ENCODE measurements around the gene SLC10A3. TPM values are rescaled to one million over a fixed set of nuclear protein-coding genes. Genes with fewer than 3 reads are reported as not detected.

SLC10A3 gene
- total RNA-seq, 1 donor from 2014 or later: 28.9 TPM

DNA sequence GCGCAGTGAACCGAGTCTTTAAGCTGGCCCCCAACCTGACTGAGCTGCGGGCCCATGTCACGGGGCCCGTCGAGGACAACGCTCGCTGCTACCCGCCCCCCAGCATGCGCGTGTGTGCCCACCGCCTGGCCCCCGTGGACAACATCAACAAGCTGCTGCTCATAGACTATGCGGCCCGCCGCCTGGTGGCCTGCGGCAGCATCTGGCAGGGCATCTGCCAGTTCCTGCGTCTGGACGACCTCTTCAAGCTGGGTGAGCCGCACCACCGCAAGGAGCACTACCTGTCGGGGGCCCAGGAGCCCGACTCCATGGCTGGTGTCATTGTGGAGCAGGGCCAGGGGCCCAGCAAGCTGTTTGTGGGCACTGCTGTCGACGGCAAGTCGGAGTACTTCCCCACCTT is 30.1 kb downstream of the SLC10A3 start:
- H3K4me3 Mint-ChIP-seq (ENCODE audit: unreplicated experiment): peak overlapping the region; percentile 80
- H3K9me3 Mint-ChIP-seq (ENCODE audit: low read depth): peaks cover 4% of the 10 kb centered on the region
- peaks cover 23% of the 10 kb centered on the region for H3K4me1 Mint-ChIP-seq (ENCODE audit: low read depth)

DNA sequence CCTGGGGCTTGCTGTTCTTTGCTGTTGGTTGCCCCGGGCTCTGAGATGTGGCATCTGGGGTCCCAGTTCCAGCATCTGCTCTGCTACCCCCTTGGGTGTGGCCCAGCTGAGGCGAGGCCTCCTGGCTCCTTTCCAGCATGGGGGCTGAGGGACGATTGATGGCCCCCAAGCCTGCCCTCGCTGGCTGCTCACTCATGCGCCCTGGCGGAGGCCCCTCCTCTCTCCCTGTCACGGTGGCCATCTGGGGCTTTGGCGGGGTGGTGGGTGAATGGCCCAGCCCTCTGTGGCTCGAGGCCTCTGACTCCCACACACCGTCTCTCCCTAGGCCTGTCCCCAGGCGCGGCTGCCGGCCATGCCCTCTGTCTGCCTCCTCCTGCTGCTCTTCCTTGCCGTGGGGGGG is 30.6 kb downstream of the SLC10A3 start:
- DNase-seq (ENCODE audit: low spot score): no peak
- TF ChIP-seq, protein P1, sequence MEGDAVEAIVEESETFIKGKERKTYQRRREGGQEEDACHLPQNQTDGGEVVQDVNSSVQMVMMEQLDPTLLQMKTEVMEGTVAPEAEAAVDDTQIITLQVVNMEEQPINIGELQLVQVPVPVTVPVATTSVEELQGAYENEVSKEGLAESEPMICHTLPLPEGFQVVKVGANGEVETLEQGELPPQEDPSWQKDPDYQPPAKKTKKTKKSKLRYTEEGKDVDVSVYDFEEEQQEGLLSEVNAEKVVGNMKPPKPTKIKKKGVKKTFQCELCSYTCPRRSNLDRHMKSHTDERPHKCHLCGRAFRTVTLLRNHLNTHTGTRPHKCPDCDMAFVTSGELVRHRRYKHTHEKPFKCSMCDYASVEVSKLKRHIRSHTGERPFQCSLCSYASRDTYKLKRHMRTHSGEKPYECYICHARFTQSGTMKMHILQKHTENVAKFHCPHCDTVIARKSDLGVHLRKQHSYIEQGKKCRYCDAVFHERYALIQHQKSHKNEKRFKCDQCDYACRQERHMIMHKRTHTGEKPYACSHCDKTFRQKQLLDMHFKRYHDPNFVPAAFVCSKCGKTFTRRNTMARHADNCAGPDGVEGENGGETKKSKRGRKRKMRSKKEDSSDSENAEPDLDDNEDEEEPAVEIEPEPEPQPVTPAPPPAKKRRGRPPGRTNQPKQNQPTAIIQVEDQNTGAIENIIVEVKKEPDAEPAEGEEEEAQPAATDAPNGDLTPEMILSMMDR (IDR thresholded peaks at IDR 0.05): no peak
- Mint-ChIP-seq H3K4me3 (ENCODE audit: unreplicated experiment) (peak overlapping the region; percentile 80), H3K27ac (ENCODE audit: unreplicated experiment) (peak overlapping the region; percentile 27), H3K9me3 (ENCODE audit: low read depth) (peaks cover 4% of the 10 kb centered on the region), H3K27me3 (ENCODE audit: low read depth) (no peaks in the 10 kb centered on the region), H3K4me1 (ENCODE audit: low read depth) (peaks cover 23% of the 10 kb centered on the region), H3K36me3 (ENCODE audit: low read depth) (peaks cover 11% of the 10 kb centered on the region)

More for the DNA sequence above, 30.1 kb downstream of the SLC10A3 start:
- Mint-ChIP-seq H3K27me3 (ENCODE audit: low read depth) (no peaks in the 10 kb centered on the region), H3K36me3 (ENCODE audit: low read depth) (peaks cover 13% of the 10 kb centered on the region), H3K27ac (ENCODE audit: unreplicated experiment) (no peak overlapping the region)
- no peak for DNase-seq (ENCODE audit: low spot score)
- TF ChIP-seq, protein P1 (IDR thresholded peaks at IDR 0.05): no peak

DNA sequence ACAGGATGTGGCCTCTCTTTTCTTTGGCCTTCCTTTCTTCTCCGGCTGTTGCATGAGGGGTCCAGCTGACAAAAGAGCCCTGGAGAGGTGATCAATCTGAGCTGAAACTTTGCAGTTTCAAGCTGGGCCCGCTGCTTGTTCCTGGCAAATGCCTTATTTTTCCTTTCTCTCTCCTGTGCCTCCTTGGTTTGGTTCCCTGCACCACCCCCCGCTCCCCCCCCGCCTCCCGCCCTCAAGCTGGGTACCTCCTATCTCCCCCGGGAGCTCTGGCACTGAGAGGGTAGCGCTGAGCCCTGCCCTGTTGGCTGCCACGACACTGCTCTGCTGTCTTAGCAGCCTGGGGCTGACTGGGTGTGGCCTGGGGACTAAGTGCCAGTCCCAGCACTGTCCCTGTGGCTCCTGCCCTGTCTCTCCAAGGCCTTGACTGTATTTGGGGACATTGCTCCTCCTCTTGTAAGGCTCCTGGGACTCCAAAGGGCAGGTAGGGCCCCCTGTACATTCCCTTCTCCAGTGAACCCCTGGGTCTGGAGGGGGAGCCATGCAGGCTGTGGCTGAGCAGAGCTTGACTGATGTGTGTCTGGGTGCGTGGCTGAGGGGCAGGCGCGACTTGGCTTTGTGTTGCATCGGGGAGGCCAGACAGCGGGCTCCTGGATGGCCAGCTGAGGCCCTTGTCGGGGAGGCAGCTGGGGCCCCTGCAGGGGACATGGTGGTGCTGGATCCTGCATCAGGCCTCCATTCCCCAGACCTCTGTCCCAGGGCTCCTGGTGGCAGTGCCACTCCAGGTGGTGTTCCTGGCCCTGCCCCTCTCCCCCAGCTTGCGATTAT is 31.3 kb downstream of the SLC10A3 start:
- no peak for DNase-seq (ENCODE audit: low spot score)
- Mint-ChIP-seq H3K4me1 (ENCODE audit: low read depth) (peaks cover 23% of the 10 kb centered on the region), H3K27ac (ENCODE audit: unreplicated experiment) (peak overlapping the region; percentile 71), H3K27me3 (ENCODE audit: low read depth) (no peaks in the 10 kb centered on the region), H3K36me3 (ENCODE audit: low read depth) (peaks cover 16% of the 10 kb centered on the region), H3K9me3 (ENCODE audit: low read depth) (peaks cover 8% of the 10 kb centered on the region), H3K4me3 (ENCODE audit: unreplicated experiment) (peak overlapping the region; percentile 80)
- TF ChIP-seq, protein P1 (IDR thresholded peaks at IDR 0.05): no peak

DNA sequence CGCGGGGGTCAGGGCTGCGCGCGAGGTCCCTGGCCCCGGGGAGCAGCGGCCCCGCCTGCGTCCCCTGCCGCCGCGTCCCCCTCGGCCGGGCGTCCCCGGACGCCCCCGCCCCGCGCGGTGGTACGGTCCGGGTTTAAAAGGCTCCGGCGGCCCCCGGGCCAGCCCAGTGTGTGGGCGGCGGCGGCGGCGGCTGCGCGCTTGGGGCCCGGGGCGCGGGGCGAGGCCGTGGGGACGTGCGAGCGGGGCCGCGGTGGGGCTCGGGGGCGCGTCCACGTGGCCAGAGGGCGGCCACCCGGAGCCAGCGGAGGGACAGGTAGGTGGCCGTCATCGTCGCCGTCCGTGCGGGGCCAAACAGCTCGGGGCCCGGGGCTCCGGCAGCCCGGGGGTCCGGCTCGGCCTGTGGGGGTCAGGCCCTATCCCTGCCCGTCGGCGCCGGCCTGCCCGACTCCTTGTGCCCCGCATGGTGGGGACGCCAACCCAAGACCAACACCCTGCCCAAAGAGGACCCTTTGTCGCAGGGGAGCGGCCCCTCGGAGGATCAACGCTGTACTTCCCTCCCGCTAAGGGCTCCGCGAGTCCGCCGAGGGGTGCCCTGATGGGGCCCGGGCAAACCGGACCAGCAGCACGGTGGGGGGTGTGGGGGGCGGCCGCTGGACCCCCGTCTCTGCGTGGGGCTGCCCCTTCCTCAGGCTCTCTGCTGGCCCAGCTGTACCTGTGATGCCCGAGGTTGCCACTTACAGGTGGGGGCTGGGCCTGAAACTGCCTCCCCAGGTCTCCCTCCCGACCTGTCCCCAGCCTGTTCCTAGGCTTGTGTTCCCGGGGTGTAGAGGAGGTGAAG is 32.1 kb downstream of the SLC10A3 start, which contains the start of gene PLXNA3:
TSS of gene PLXNA3 (plus strand) at position 166 of the 838 bp plus-strand sequence. CDS start 1,903 bp downstream, outside the sequence.
- Mint-ChIP-seq H3K4me1 (ENCODE audit: low read depth) (peaks cover 23% of the 10 kb centered on the region), H3K27me3 (ENCODE audit: low read depth) (no peaks in the 10 kb centered on the region), H3K4me3 (ENCODE audit: unreplicated experiment) (peak within 1 kb of the TSS; percentile 83), H3K36me3 (ENCODE audit: low read depth) (peaks cover 16% of the 10 kb centered on the region), H3K9me3 (ENCODE audit: low read depth) (peaks cover 8% of the 10 kb centered on the region), H3K27ac (ENCODE audit: unreplicated experiment) (peak within 1 kb of the TSS; percentile 78)
- no peak for DNase-seq (ENCODE audit: low spot score)
- TF ChIP-seq, protein P1 (IDR thresholded peaks at IDR 0.05): no peak

DNA sequence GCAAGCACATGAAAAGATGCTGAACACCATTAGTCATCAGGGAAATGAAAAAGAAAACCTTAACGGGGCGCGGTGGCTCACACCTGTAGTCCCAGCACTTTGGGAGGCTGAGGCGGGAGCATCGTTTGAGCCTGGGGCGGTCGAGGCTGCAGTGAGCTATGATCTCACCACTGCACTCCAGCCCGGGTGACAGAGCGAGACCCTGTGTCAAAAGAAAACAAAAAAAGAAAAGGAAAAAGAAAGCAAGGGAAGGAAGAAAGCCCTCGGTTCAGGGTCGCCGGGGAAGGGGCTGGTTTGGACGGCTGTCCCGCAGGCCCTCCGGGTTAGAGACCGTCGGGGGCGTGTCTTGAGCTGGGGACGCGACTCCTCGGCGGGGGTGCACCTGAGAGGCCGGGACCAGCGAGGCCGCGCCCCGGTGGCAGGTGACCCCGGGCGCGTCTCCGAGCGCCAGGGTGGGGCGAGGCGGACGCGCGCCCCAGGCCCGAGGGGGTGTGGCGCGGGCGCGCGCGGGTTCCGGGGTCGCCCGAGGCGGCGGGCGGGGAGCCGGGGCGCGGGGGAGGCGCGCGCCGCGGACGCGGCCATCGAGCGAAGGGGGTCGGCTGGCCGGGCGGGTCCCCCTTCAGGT is 32.8 kb downstream of the SLC10A3 start:
- Mint-ChIP-seq H3K36me3 (ENCODE audit: low read depth) (peaks cover 15% of the 10 kb centered on the region), H3K9me3 (ENCODE audit: low read depth) (peaks cover 8% of the 10 kb centered on the region), H3K4me3 (ENCODE audit: unreplicated experiment) (peak overlapping the region; percentile 83), H3K27me3 (ENCODE audit: low read depth) (no peaks in the 10 kb centered on the region), H3K4me1 (ENCODE audit: low read depth) (peaks cover 23% of the 10 kb centered on the region), H3K27ac (ENCODE audit: unreplicated experiment) (peak overlapping the region; percentile 78)
- TF ChIP-seq, protein P1 (IDR thresholded peaks at IDR 0.05): no peak
- DNase-seq (ENCODE audit: low spot score): no peak
